Colonic mucosa (tissue), 4 donors: ENCODE measurements around the gene ALKBH4. TPM values are rescaled to one million over a fixed set of nuclear protein-coding genes. Genes with fewer than 3 reads are reported as not detected.
"Not testable (repeated sequence)": the region's sequence is repeated elsewhere in the genome, so short reads cannot be mapped to it uniquely, and the experiment has no call there.

ENCODE experiments used
- DNase-seq: peaks from one replicate; pipeline ENCODE4 v3.0.0-alpha.2; 2020
- H3K27ac ChIP-seq: fragments of 200-600 bp; one replicate; pipeline ENCODE4 v1.8.0; 2021
- H3K27me3 ChIP-seq: fragments of 200-600 bp; one replicate; pipeline ENCODE4 v1.8.0; 2021
- H3K36me3 ChIP-seq: fragments of 200-600 bp; one replicate; pipeline ENCODE4 v1.8.0; 2021
- H3K4me1 ChIP-seq: fragments of 200-600 bp; one replicate; pipeline ENCODE4 v1.8.0; 2021; ENCODE audit warnings: mild to moderate bottlenecking
- H3K4me3 ChIP-seq: fragments of 200-600 bp; one replicate; pipeline ENCODE4 v1.8.0; 2021
- H3K9ac ChIP-seq, 2 donors: one replicate each; pipeline ENCODE4 v1.7.0; 2013; ENCODE audit warnings: control low read depth in 2 of 2, low read depth in 2 of 2, low read length in 2 of 2
- H3K9me3 ChIP-seq: fragments of 200-600 bp; one replicate; pipeline ENCODE4 v1.8.0; 2021
- intact Hi-C: fragments of 100-400 bp; cut with DNase I; formaldehyde crosslinking; loops from one replicate; pipeline ENCODE4 v1.14.1; 2022
- microRNA-seq: library from miRNA; unstranded; fragments of <30 nt; microRNA quantifications from one replicate; pipeline ENCODE4, GENCODE V29; 2019
- total RNA-seq, 2 donors: library from RNA; stranded (reverse); fragmentation: NEBNext Ultra II Directional in 1 of 2; extraction: Animal tissue kit (Norgen Biotek cat#: 25700) in 1 of 2; gene quantifications; one replicate each; pipeline ENCODE4 v1.2.1, GENCODE V29; 2021
- TF ChIP-seq, protein P1 (sequence below): fragments of 200-600 bp; IDR thresholded peaks from one replicate; pipeline ENCODE4 v1.8.0; 2022; ENCODE audit warnings: antibody characterized with exemption, mild to moderate bottlenecking
- donor health status: healthy.
- donor health status: DM: no; HTN: no; CAD: no.
- donor health status: DM: no; HTN: no; CAD: no.

Gene ALKBH4
- total RNA-seq, 2 donors from 2014 or later: 9.7 to 14.1 TPM

DNA sequence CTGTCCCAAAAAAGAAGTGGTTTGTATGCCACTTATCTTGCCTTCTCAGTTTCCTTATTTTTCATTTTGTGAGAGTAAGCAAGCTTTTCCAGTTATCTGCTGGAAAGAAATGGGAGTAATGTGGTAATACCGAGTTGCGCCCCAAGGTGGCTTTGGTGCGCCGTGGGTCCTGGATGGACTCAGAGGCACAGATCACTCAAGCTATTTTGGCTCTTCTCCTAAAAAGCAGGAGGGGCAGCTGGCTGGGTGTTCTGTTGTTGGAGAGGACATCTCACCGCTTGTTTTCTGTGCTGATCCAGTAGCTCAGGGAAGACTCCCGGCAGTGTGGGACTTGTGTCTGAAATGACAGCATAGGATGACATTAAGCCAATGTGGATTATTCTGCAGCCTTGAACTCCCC, 52.1 kb downstream of the ALKBH4 start:
- Histone ChIP-seq H3K9ac (peak overlapping the region in 1 of 2 donors; percentile 9), H3K4me1 (peaks cover 3% of the 10 kb centered on the region), H3K27ac (no peak overlapping the region), H3K9me3 (no peaks in the 10 kb centered on the region), H3K36me3 (peaks cover 12% of the 10 kb centered on the region), H3K4me3 (no peak overlapping the region), H3K27me3 (no peaks in the 10 kb centered on the region)
- no peak for DNase-seq
- TF ChIP-seq, protein P1, sequence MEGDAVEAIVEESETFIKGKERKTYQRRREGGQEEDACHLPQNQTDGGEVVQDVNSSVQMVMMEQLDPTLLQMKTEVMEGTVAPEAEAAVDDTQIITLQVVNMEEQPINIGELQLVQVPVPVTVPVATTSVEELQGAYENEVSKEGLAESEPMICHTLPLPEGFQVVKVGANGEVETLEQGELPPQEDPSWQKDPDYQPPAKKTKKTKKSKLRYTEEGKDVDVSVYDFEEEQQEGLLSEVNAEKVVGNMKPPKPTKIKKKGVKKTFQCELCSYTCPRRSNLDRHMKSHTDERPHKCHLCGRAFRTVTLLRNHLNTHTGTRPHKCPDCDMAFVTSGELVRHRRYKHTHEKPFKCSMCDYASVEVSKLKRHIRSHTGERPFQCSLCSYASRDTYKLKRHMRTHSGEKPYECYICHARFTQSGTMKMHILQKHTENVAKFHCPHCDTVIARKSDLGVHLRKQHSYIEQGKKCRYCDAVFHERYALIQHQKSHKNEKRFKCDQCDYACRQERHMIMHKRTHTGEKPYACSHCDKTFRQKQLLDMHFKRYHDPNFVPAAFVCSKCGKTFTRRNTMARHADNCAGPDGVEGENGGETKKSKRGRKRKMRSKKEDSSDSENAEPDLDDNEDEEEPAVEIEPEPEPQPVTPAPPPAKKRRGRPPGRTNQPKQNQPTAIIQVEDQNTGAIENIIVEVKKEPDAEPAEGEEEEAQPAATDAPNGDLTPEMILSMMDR: peak; percentile 13
- intact Hi-C loops: no loop called here

GRCh38 chr7:102410918-102411317, 53.7 kb downstream of the ALKBH4 start:
- H3K27me3 ChIP-seq: no peaks in the 10 kb centered on the region
- H3K27ac ChIP-seq: no peak overlapping the region
- intact Hi-C loops: no loop called here
- no peak for DNase-seq
- H3K9me3 ChIP-seq: no peaks in the 10 kb centered on the region
- no peak overlapping the region for H3K4me3 ChIP-seq
- H3K9ac ChIP-seq: no peak overlapping the region
- TF ChIP-seq, protein P1: no peak
- peaks cover 13% of the 10 kb centered on the region for H3K36me3 ChIP-seq
- peaks cover 3% of the 10 kb centered on the region for H3K4me1 ChIP-seq

GRCh38 chr7:102410123-102410522, 54.5 kb downstream of the ALKBH4 start:
- intact Hi-C loops: no loop called here
- H3K4me1 ChIP-seq: no peaks in the 10 kb centered on the region
- peaks cover 13% of the 10 kb centered on the region for H3K36me3 ChIP-seq
- no peak overlapping the region for H3K27ac ChIP-seq
- no peaks in the 10 kb centered on the region for H3K9me3 ChIP-seq
- H3K9ac ChIP-seq: no peak overlapping the region
- TF ChIP-seq, protein P1: no peak
- no peak for DNase-seq
- H3K27me3 ChIP-seq: no peaks in the 10 kb centered on the region
- H3K4me3 ChIP-seq: no peak overlapping the region

- intact Hi-C loops: loop anchor here (10.0 kb wide), 1 partner anchor 55 kb away; the partner anchor contains the start of genes ALKBH4 and LRWD1
- no peak overlapping the region for H3K9ac ChIP-seq
- DNase-seq: no peak
- no peak overlapping the region for H3K4me3 ChIP-seq
- no peaks in the 10 kb centered on the region for H3K27me3 ChIP-seq
- no peaks in the 10 kb centered on the region for H3K9me3 ChIP-seq
- TF ChIP-seq, protein P1: no peak
- no peaks in the 10 kb centered on the region for H3K4me1 ChIP-seq
- peaks cover 13% of the 10 kb centered on the region for H3K36me3 ChIP-seq
- H3K27ac ChIP-seq: no peak overlapping the region
Measured at GRCh38 chr7:102409340-102409739, 55.3 kb downstream of the ALKBH4 start.

DNA sequence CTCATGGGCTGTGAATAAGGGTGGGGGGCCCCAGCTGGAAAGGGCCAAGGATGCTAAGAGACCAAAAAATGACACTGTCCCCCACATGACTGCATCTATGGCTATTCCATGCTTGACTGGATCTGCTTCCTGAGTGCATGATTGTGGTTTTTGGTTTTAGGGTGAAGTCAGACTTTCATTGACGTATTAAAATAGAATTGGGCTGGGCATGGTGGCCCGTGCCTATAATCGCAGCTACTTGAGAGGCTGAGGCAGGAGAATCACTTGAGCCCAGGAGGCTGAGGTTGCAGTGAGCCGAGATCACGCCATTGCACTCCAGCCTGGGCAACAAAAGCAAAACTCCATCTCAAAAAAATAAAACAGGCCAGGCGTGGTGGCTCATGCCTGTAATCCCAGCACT, 56.1 kb downstream of the ALKBH4 start:
- not testable (repeated sequence) for H3K27ac ChIP-seq, H3K9ac ChIP-seq
- H3K36me3 ChIP-seq: peaks cover 13% of the 10 kb centered on the region

GRCh38 chr7:102407910-102408309, 56.8 kb downstream of the ALKBH4 start:
- TF ChIP-seq, protein P1: no peak
- H3K4me3 ChIP-seq: no peak overlapping the region
- no peak overlapping the region for H3K27ac ChIP-seq
- intact Hi-C loops: loop anchor here (10.0 kb wide), 1 partner anchor 57 kb away; the partner anchor contains the start of genes ALKBH4 and LRWD1
- no peak for DNase-seq
- no peaks in the 10 kb centered on the region for H3K9me3 ChIP-seq
- H3K9ac ChIP-seq: no peak overlapping the region
- peaks cover 13% of the 10 kb centered on the region for H3K36me3 ChIP-seq
- no peaks in the 10 kb centered on the region for H3K4me1 ChIP-seq
- H3K27me3 ChIP-seq: no peaks in the 10 kb centered on the region

More for the DNA sequence above, 56.1 kb downstream of the ALKBH4 start:
- not testable (repeated sequence) for H3K4me3 ChIP-seq, H3K4me1 ChIP-seq, H3K9me3 ChIP-seq, DNase-seq, H3K27me3 ChIP-seq
- intact Hi-C loops: loop anchor here (10.0 kb wide), 1 partner anchor 56 kb away; the partner anchor contains the start of genes ALKBH4 and LRWD1

Small RNAs within 50 kb of the gene (microRNA-seq; reads per million reads assigned to microRNA genes)
- gene MIR4467 (not detected), gene MIR5090 (3.3 reads per million)

Other genes starting within 250 kb of the ALKBH4 start
- 1 to 10 TPM; 3.1 to 5.0 TPM for gene SH2B2, start 178.0 kb downstream of the ALKBH4 start, total RNA-seq
- not detected for gene SPDYE6, start 108.4 kb downstream of the ALKBH4 start, total RNA-seq
- gene PRKRIP1, start 68.5 kb downstream of the ALKBH4 start, total RNA-seq: 10 to 100 TPM; 15.1 to 19.4 TPM
- 1 to 10 TPM; 3.3 to 5.5 TPM for gene ORAI2, start 31.3 kb downstream of the ALKBH4 start, total RNA-seq
- 10 to 100 TPM; 11.4 to 19.6 TPM for gene LRWD1, start 121 bp upstream of the ALKBH4 start, total RNA-seq
- 10 to 100 TPM; 43.0 to 49.2 TPM for gene POLR2J, start 14.1 kb upstream of the ALKBH4 start, total RNA-seq
- 10 to 100 TPM; 13.2 to 30.0 TPM for gene RASA4B, start 52.9 kb upstream of the ALKBH4 start, total RNA-seq
- gene UPK3BL2, start 78.8 kb upstream of the ALKBH4 start, total RNA-seq: 10 to 100 TPM in 1 of 2 donors, 1 to 10 TPM in 1; 9.0 to 13.7 TPM
- gene SPDYE2, start 86.4 kb upstream of the ALKBH4 start, total RNA-seq: not detected
- gene POLR2J3, start 107.7 kb upstream of the ALKBH4 start, total RNA-seq: 10 to 100 TPM; 19.2 to 32.9 TPM
- gene RASA4, start 151.9 kb upstream of the ALKBH4 start, total RNA-seq: 10 to 100 TPM; 16.7 to 31.3 TPM
- 10 to 100 TPM in 1 of 2 donors, 1 to 10 TPM in 1; 9.1 to 21.9 TPM for gene UPK3BL1, start 177.9 kb upstream of the ALKBH4 start, total RNA-seq
- not detected for gene SPDYE2B, start 185.5 kb upstream of the ALKBH4 start, total RNA-seq
- 10 to 100 TPM in 1 of 2 donors, 1 to 10 TPM in 1; 5.9 to 12.8 TPM for gene POLR2J2, start 206.8 kb upstream of the ALKBH4 start, total RNA-seq